GM12865 (cell line): ENCODE results near the gene BABAM2.

Experiments used
- DNase-seq: peaks from one replicate; pipeline ENCODE4 v3.0.0; 2010; ENCODE audit warnings: low read depth
- H3K4me3 ChIP-seq: 2 replicates; pipeline ENCODE4 v1.5.1; 2011; ENCODE audit warnings: mild to moderate bottlenecking, low read depth, low read length, control low read depth
- CTCF ChIP-seq: IDR thresholded peaks from 2 replicates; pipeline ENCODE4 v1.5.1; 2011; ENCODE audit warnings: low read length, control low read depth, low read depth, inconsistent platforms; ENCODE audit not compliant: insufficient read depth; ENCODE audit errors: missing control alignments

Gene BABAM2

DNA sequence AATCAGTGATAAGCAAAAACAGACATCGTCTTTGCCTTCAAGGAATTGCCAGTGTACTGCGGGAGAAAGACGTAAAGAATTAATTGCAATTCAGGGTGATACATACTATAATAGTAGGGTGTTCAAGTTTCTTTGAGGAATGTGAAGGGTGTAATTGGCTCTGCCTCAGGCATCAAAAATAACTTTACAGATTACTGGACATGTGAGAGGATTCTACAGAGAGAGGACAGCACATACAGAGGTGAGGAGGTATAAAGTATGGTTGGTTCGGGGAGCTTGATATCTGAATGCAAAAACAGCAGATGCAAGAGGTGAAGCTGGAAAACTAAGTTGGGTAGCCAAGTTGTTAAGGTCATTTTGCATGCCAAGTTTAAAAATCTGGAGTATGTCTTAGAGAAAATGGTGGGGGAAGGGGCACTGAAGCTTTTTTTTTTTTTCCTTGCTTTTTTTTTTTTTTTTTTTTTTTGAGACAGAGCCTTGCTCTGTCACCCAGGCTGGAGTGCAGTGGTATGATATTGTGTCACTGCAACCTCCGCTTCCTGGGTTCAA, 274.6 kb downstream of the BABAM2 start:
- DNase-seq, result no peak
- TF ChIP-seq CTCF, result no peak
- no peak overlapping the region for H3K4me3 ChIP-seq

GRCh38 chr2:28166956-28167355, 276.4 kb downstream of the BABAM2 start:
- no peak for TF ChIP-seq CTCF
- H3K4me3 ChIP-seq, result no peak overlapping the region
- DNase-seq, result no peak

DNA sequence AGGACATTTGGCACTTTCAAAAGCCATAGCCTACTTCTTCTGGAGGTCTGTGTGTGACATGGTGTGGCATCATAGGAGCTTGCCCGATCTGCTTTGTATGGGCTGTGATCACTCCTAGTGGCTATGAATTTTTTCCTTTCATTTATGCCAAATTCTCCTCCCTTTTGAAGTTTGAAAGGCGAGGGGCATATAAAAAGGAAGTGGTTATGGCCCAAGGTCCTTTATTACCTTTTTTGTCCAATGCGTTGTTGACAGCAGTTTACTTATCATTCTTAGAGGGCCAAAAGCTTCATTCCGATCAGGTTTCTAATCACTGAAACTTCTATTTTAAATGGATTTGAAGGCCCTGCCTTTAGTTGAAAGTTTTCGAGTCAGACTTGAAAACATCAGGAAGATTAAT, 277.8 kb downstream of the BABAM2 start:
- no peak for TF ChIP-seq CTCF
- H3K4me3 ChIP-seq, result no peak overlapping the region
- no peak for DNase-seq

- no peak overlapping the region for H3K4me3 ChIP-seq
- no peak for TF ChIP-seq CTCF
- DNase-seq, result no peak
Observed at GRCh38 chr2:28169492-28169891, 279.0 kb downstream of the BABAM2 start.

- no peak for TF ChIP-seq CTCF
- no peak for DNase-seq
- H3K4me3 ChIP-seq, result no peak overlapping the region
Observed at GRCh38 chr2:28172114-28172898, 281.8 kb downstream of the BABAM2 start.

DNA sequence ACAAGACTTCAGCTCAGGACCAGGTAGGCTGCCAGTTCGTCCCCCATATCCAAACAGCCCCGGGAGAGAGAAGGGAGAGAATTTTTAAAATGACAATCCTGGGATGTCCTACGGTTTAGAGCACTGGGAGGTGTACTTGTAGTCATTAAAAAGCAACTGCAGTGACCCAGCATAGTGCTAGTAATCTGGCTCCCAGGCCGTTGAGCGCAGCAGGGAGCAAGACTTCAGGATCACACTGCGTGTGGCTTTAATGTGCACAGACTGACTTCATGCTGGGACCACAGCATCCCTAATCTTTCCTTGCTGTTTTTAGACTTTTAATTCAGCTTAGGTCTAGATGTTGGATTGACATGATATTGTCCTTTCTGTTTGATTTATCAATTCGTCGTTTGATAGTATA, 282.8 kb downstream of the BABAM2 start:
- H3K4me3 ChIP-seq, result no peak overlapping the region
- no peak for TF ChIP-seq CTCF
- DNase-seq, result no peak

- TF ChIP-seq CTCF, result no peak
- no peak overlapping the region for H3K4me3 ChIP-seq
- DNase-seq, result no peak
Observed at GRCh38 chr2:28174211-28174610, 283.7 kb downstream of the BABAM2 start.
